IMR-90 (cell line): ENCODE measurements around the gene OXA1L. TPM values are rescaled to one million over a fixed set of nuclear protein-coding genes. Genes with fewer than 3 reads are reported as not detected.

ENCODE experiments used
- ATAC-seq: fragments of 200-7000 bp; cut with Tn5 transposase; 2 replicates; pipeline ENCODE4 v1.9.1; 2020; ENCODE audit warnings: low read depth, mild to moderate bottlenecking, moderate library complexity
- BruUV-seq: library from RNA; stranded (reverse); fragments of 400-500 nt; replicated peaks from 2 replicates; lab custom pipeline; 2021; lab: Mats Ljungman, UMichigan
- CTCF ChIA-PET: fragments of 300-600 bp; formaldehyde crosslinking; extraction: SDS; loops from one replicate; lab custom pipeline; 2021; ENCODE audit warnings: antibody characterized with exemption; lab: Yijun Ruan, JAX
- POLR2A ChIA-PET: fragments of 300-600 bp; sonication (Branson Sonifier 250); formaldehyde crosslinking; loops from one replicate; lab custom pipeline; 2022; ENCODE audit warnings: antibody characterized with exemption; ENCODE audit not compliant: unreplicated experiment; lab: Charles Lee
- DNase-seq: peaks from one replicate; pipeline ENCODE4 v3.0.0; 2013
- H2AFZ ChIP-seq: replicated peaks from 2 replicates; pipeline ENCODE3; 2013; ENCODE audit warnings: low read length, mild to moderate bottlenecking; ENCODE audit not compliant: poor library complexity
- H2AK5ac ChIP-seq: 2 replicates; pipeline ENCODE4 v1.6.1; 2013; ENCODE audit warnings: low read depth, low read length, inconsistent platforms
- H2AK9ac ChIP-seq: replicated peaks from 2 replicates; pipeline ENCODE3; 2013; ENCODE audit warnings: mild to moderate bottlenecking, low read depth, low read length, moderate library complexity; ENCODE audit not compliant: poor library complexity
- H2BK120ac ChIP-seq: 2 replicates; pipeline ENCODE4 v1.6.1; 2013; ENCODE audit warnings: low read depth, low read length, inconsistent platforms
- H2BK15ac ChIP-seq: 3 replicates; pipeline ENCODE4 v1.6.1; 2013; ENCODE audit warnings: low read depth, low read length, inconsistent platforms
- H2BK20ac ChIP-seq: 2 replicates; pipeline ENCODE4 v1.6.1; 2013; ENCODE audit warnings: low read depth, mild to moderate bottlenecking, inconsistent platforms, low read length, moderate library complexity
- H2BK5ac ChIP-seq: 2 replicates; pipeline ENCODE4 v1.6.1; 2013; ENCODE audit warnings: mild to moderate bottlenecking, low read depth, low read length, inconsistent platforms; ENCODE audit not compliant: poor library complexity, severe bottlenecking
- H3K14ac ChIP-seq: replicated peaks from 2 replicates; pipeline ENCODE4 v1.6.1; 2013; ENCODE audit warnings: low read depth, low read length, inconsistent platforms
- H3K18ac ChIP-seq: 2 replicates; pipeline ENCODE4 v1.6.1; 2013; ENCODE audit warnings: low read depth, low read length, control low read depth
- H3K23ac ChIP-seq: 2 replicates; pipeline ENCODE4 v1.6.1; 2013; ENCODE audit warnings: low read depth, low read length, inconsistent platforms
- H3K27ac ChIP-seq: 2 replicates; pipeline ENCODE4 v1.5.1; 2013; ENCODE audit warnings: mild to moderate bottlenecking, control low read depth, low read length; ENCODE audit not compliant: insufficient read depth
- H3K27me3 ChIP-seq: 2 replicates; pipeline ENCODE4 v1.6.1; 2013; ENCODE audit warnings: low read length; ENCODE audit not compliant: control insufficient read depth, insufficient read depth
- H3K36me3 ChIP-seq: 2 replicates; pipeline ENCODE4 v1.6.1; 2013; ENCODE audit warnings: low read length, mixed read lengths; ENCODE audit not compliant: control insufficient read depth, insufficient read depth
- H3K4ac ChIP-seq: 2 replicates; pipeline ENCODE4 v1.6.1; 2013; ENCODE audit warnings: low read depth, low read length, inconsistent platforms
- H3K4me1 ChIP-seq: 2 replicates; pipeline ENCODE4 v1.6.1; 2013; ENCODE audit warnings: low read length, mixed read lengths; ENCODE audit not compliant: control insufficient read depth, insufficient read depth
- H3K4me2 ChIP-seq: 2 replicates; pipeline ENCODE4 v1.6.1; 2013; ENCODE audit warnings: low read depth, mild to moderate bottlenecking, control low read depth, low read length, moderate library complexity
- H3K4me3 ChIP-seq: 2 replicates; pipeline ENCODE4 v1.5.1; 2013; ENCODE audit warnings: low read depth, mild to moderate bottlenecking, control low read depth, low read length, moderate library complexity; ENCODE audit not compliant: insufficient read depth
- H3K56ac ChIP-seq: 2 replicates; pipeline ENCODE4 v1.6.1; 2013; ENCODE audit warnings: low read length, inconsistent platforms; ENCODE audit not compliant: insufficient read depth; ENCODE audit errors: extremely low read depth
- H3K79me1 ChIP-seq, 2 experiments: 2 replicates each; pipeline ENCODE4 v1.6.1; 2013; ENCODE audit warnings: low read length in 2 of 2, inconsistent platforms in 1 of 2, low read depth in 1 of 2
- H3K9ac ChIP-seq: 2 replicates; pipeline ENCODE4 v1.6.1; 2013; ENCODE audit warnings: low read depth, low read length, control low read depth
- H3K9me1 ChIP-seq: 2 replicates; pipeline ENCODE4 v1.6.1; 2013; ENCODE audit warnings: low read length, inconsistent platforms; ENCODE audit not compliant: insufficient read depth
- H3K9me3 ChIP-seq: 2 replicates; pipeline ENCODE4 v1.6.1; 2013; ENCODE audit warnings: low read length; ENCODE audit not compliant: control insufficient read depth, insufficient read depth
- H4K20me1 ChIP-seq: 2 replicates; pipeline ENCODE4 v1.6.1; 2013; ENCODE audit warnings: low read length, inconsistent platforms; ENCODE audit not compliant: insufficient read depth
- H4K5ac ChIP-seq: 2 replicates; pipeline ENCODE4 v1.6.1; 2013; ENCODE audit warnings: mild to moderate bottlenecking, low read depth, low read length, control low read depth
- H4K8ac ChIP-seq, 2 experiments: 2 replicates each; pipeline ENCODE4 v1.6.1; 2013; ENCODE audit warnings: low read depth in 2 of 2, low read length in 2 of 2, control low read depth in 1 of 2, inconsistent platforms in 1 of 2
- H4K91ac ChIP-seq: 2 replicates; pipeline ENCODE4 v1.6.1; 2013; ENCODE audit warnings: low read depth, low read length, inconsistent platforms; ENCODE audit not compliant: insufficient read depth
- BHLHE40 ChIP-seq: fragments of 150-350 bp; IDR thresholded peaks from 2 replicates; pipeline ENCODE4 v1.6.1; 2016; ENCODE audit warnings: mild to moderate bottlenecking, low read depth, low read length
- CEBPB ChIP-seq: IDR thresholded peaks from 2 replicates; pipeline ENCODE4 v1.6.1; 2012; ENCODE audit warnings: low read depth, low read length, improper control_type of control experiment
- FOS ChIP-seq: fragments of 150-350 bp; IDR thresholded peaks from 2 replicates; pipeline ENCODE4 v1.6.1; 2016; ENCODE audit warnings: low read depth, low read length
- MAZ ChIP-seq: IDR thresholded peaks from 2 replicates; pipeline ENCODE4 v1.6.1; 2012; ENCODE audit warnings: low read depth, mild to moderate bottlenecking, low read length, improper control_type of control experiment, moderate library complexity, borderline replicate concordance
- MXI1 ChIP-seq: IDR thresholded peaks from 2 replicates; pipeline ENCODE4 v1.6.1; 2012; ENCODE audit warnings: low read depth, mild to moderate bottlenecking, low read length, moderate library complexity, borderline replicate concordance
- NFE2L2 ChIP-seq: fragments of 150-350 bp; IDR thresholded peaks from 2 replicates; pipeline ENCODE4 v1.6.1; 2016; ENCODE audit warnings: low read depth, mild to moderate bottlenecking, low read length
- RAD21 ChIP-seq: IDR thresholded peaks from 2 replicates; pipeline ENCODE4 v1.6.1; 2012; ENCODE audit warnings: low read length, improper control_type of control experiment
- RFX5 ChIP-seq: IDR thresholded peaks from 2 replicates; pipeline ENCODE4 v1.8.0; 2012; ENCODE audit warnings: low read depth, mild to moderate bottlenecking, low read length, moderate library complexity
- SMC3 ChIP-seq: fragments of 150-350 bp; IDR thresholded peaks from 2 replicates; pipeline ENCODE4 v1.6.1; 2016; ENCODE audit warnings: low read depth, mild to moderate bottlenecking, antibody characterized with exemption, low read length, moderate library complexity
- WGBS, 2 experiments: methylation state at CpG; one replicate each; pipeline versions ENCODE4 v1.1.5 to v1.1.7; 2013; ENCODE audit warnings: missing lambda C conversion rate in 2 of 2; ENCODE audit not compliant: insufficient read length in 1 of 2; ENCODE audit errors: extremely low coverage in 2 of 2; 5-methylcytosine and 5-hydroxymethylcytosine counted together
- dilution Hi-C: fragments of 300-500 bp; cut with HindIII; formaldehyde crosslinking; loops from one replicate; pipeline ENCODE4 v1.14.3; 2018; ENCODE audit warnings: low sequenced_read_pairs; ENCODE audit not compliant: unreplicated experiment
- in situ Hi-C: fragments of 300-500 bp; cut with MboI; formaldehyde crosslinking; loops from 3 replicates; pipeline ENCODE4 v1.14.3; 2019; ENCODE audit warnings: low sequenced_read_pairs, inconsistent platforms, mixed read lengths
- intact Hi-C: fragments of 100-400 bp; cut with micrococcal nuclease; formaldehyde crosslinking; loops from 2 replicates; pipeline ENCODE4 v1.10.0; 2022
- polyA plus RNA-seq, 3 experiments: library from polyadenylated mRNA; depleted of rRNA; stranded (reverse); fragments of >200 nt; gene quantifications; 2 replicates each; pipeline ENCODE4 v1.2.3, GENCODE V29; 2012; ENCODE audit warnings: low replicate concordance in 1 of 3
- total RNA-seq: library from RNA; depleted of rRNA; stranded (reverse); fragments of >200 nt; gene quantifications from 2 replicates; pipeline ENCODE4 v1.2.3, GENCODE V29; 2012
- TF ChIP-seq, protein P1 (sequence below): fragments of 150-350 bp; IDR thresholded peaks from 2 replicates; pipeline ENCODE4 v1.6.1; 2017; ENCODE audit warnings: mild to moderate bottlenecking, antibody characterized with exemption, low read length, low read depth
- TF ChIP-seq, protein P2 (sequence below): fragments of 150-350 bp; IDR thresholded peaks from 2 replicates; pipeline ENCODE4 v1.6.1; 2016; ENCODE audit warnings: low read depth, mild to moderate bottlenecking, low read length, moderate library complexity, borderline replicate concordance

OXA1L gene
- total and polyA plus RNA-seq, 2 of the 4 experiments (the other 2 are of a cell fraction): 47.3 to 113 TPM

DNA sequence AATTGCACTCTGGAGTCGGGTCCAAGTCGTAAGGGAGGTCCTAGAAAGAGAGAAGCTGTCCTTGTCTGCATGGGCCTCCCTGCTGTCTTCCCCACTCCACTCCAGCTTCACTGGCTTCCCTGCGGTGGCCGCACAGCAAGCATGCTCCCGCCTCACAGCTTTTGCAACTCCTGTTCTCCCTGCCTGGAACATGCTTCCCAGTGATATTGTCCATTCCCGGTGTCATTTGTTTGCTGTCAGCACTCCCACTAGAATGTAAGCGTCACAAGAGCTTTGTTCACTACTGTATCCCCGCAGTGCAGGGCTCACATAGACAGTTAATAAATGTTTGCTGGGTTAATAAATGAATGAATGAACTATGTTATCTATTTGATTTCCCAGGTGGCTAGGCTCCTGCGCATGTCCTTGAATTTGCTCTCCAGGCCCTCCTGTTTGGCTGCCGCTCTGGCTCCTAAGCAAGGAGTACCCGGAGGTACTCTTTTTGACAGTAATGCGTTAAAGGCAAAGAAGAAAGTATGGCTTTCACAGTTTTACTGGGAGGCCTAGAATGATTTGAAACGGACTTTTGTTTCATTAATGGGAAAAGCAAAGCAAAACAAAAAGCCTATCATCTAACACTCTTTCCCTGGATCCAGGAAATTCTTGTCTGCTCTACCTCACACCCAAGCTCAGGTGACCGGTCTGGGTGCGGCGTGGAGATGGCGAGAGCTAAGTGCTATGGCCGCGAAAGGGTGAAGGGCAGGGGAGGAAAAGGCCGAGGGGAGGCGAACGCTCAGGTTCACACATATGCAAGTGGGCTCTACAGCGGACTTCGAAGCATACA, 54.9 kb downstream of the OXA1L start:
- no peak overlapping the region for H3K56ac ChIP-seq
- H2AK5ac ChIP-seq: peak overlapping the region; percentile 73
- peaks cover 0 to 11% of the 10 kb centered on the region in 2 experiments; a peak in 1 of 4 replicates for H3K79me1 ChIP-seq
- dilution Hi-C loops: no loop called here
- H4K20me1 ChIP-seq: no peaks in the 10 kb centered on the region
- H2BK20ac ChIP-seq: peak overlapping the region; percentile 28; the same call in 1 of the 2 replicates
- no peak overlapping the region for H3K4me2 ChIP-seq
- no peak overlapping the region for H4K91ac ChIP-seq
- no peak overlapping the region for H3K9ac ChIP-seq
- ChIA-PET CTCF (interaction anchor here (1.2 to 1.3 kb wide), 2 partner anchors 79 to 251 kb away, joined by 3 read pairs; no protein-coding TSS in a partner anchor), POLR2A (no interaction called here)
- 83% methylated on average over 1 of the region's 24 CpGs; no CpG with 5 or more reads in 1 of the 2 experiments for WGBS, 2 experiments
- H3K23ac ChIP-seq: no peak overlapping the region
- intact Hi-C loops: loop anchor here (2.0 to 5.0 kb wide), 3 partner anchors 79 to 251 kb away; partner anchors contain the start of gene AJUBA
- peak overlapping the region; percentile 55 for H2AFZ ChIP-seq
- peak overlapping the region; percentile 90 for H2AK9ac ChIP-seq
- H3K18ac ChIP-seq: no peak overlapping the region
- no peak overlapping the region for H3K14ac ChIP-seq
- peak overlapping the region; percentile 19; the same call in 1 of the 3 replicates for H2BK15ac ChIP-seq
- H3K27me3 ChIP-seq: no peaks in the 10 kb centered on the region
- H3K27ac ChIP-seq: no peak overlapping the region
- H3K9me1 ChIP-seq: peaks cover 12% of the 10 kb centered on the region
- TF ChIP-seq, protein P1, sequence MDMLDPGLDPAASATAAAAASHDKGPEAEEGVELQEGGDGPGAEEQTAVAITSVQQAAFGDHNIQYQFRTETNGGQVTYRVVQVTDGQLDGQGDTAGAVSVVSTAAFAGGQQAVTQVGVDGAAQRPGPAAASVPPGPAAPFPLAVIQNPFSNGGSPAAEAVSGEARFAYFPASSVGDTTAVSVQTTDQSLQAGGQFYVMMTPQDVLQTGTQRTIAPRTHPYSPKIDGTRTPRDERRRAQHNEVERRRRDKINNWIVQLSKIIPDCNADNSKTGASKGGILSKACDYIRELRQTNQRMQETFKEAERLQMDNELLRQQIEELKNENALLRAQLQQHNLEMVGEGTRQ: no peak
- TF ChIP-seq RFX5 (no peak), SMC3 (no peak), MXI1 (no peak), CEBPB (no peak), NFE2L2 (no peak), BHLHE40 (no peak), FOS (no peak), RAD21 (no peak), MAZ (no peak)
- TF ChIP-seq, protein P2, sequence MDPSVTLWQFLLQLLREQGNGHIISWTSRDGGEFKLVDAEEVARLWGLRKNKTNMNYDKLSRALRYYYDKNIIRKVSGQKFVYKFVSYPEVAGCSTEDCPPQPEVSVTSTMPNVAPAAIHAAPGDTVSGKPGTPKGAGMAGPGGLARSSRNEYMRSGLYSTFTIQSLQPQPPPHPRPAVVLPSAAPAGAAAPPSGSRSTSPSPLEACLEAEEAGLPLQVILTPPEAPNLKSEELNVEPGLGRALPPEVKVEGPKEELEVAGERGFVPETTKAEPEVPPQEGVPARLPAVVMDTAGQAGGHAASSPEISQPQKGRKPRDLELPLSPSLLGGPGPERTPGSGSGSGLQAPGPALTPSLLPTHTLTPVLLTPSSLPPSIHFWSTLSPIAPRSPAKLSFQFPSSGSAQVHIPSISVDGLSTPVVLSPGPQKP: no peak
- H2BK5ac ChIP-seq: no peak overlapping the region
- in situ Hi-C loops: no loop called here
- BruUV-seq: no TSS peak
- peak overlapping the region in 1 of 2 experiments; percentile 15; a peak in 1 of 4 replicates for H4K8ac ChIP-seq
- ATAC-seq (no peak), DNase-seq (no peak)
- no peaks in the 10 kb centered on the region for H3K9me3 ChIP-seq
- no peak overlapping the region; the same call in 1 of the 2 replicates for H4K5ac ChIP-seq
- H3K4me1 ChIP-seq: peaks cover 30% of the 10 kb centered on the region
- H3K4me3 ChIP-seq: no peak overlapping the region
- H3K36me3 ChIP-seq: no peaks in the 10 kb centered on the region
- H3K4ac ChIP-seq: peak overlapping the region; percentile 58
- H2BK120ac ChIP-seq: peak overlapping the region; percentile 38
